HCT116 (cell line): Measurements from ENCODE around the gene CECR2.
"Not testable (repeated sequence)": the region's sequence is repeated elsewhere in the genome, so short reads cannot be mapped to it uniquely, and the experiment has no call there.

Experiments
- ATF3 ChIP-seq: IDR thresholded peaks from 2 replicates; pipeline ENCODE4 v1.6.1; 2012
- CEBPB ChIP-seq: IDR thresholded peaks from 2 replicates; pipeline ENCODE4 v1.6.1; 2012; ENCODE audit warnings: low read depth
- CTCF ChIP-seq, 3 experiments: fragments of 200-600 bp in 1 of 3; sonication (generic) in 1 of 3; IDR thresholded peaks in 2 of 3; conservative IDR thresholded peaks in 1 of 3; 2 replicates each; pipeline ENCODE4 v1.5.1; 2012 to 2017; ENCODE audit warnings: low read depth in 2 of 3, low read length in 2 of 3, antibody characterized with exemption in 1 of 3, borderline replicate concordance in 1 of 3, control low read depth in 1 of 3, mild to moderate bottlenecking in 1 of 3, mixed read lengths in 1 of 3, mixed run types in 1 of 3, moderate library complexity in 1 of 3; ENCODE audit not compliant: insufficient read depth in 1 of 3
- ELF1 ChIP-seq: IDR thresholded peaks from 2 replicates; pipeline ENCODE4 v1.6.1; 2012; ENCODE audit warnings: low read depth, borderline replicate concordance
- EZH2 ChIP-seq: fragments of 200-600 bp; sonication (generic); IDR thresholded peaks from 2 replicates; pipeline ENCODE4 v1.6.1; 2017; ENCODE audit warnings: antibody characterized with exemption, mixed run types
- FOSL1 ChIP-seq: IDR thresholded peaks from 2 replicates; pipeline ENCODE4 v1.6.1; 2012; ENCODE audit warnings: low read depth
- JUND ChIP-seq: IDR thresholded peaks from 2 replicates; pipeline ENCODE4 v1.6.1; 2012
- MAX ChIP-seq: IDR thresholded peaks from 2 replicates; pipeline ENCODE4 v1.6.1; 2012
- POLR2A ChIP-seq: IDR thresholded peaks from 2 replicates; pipeline ENCODE4 v1.7.0; 2011; ENCODE audit warnings: borderline replicate concordance; ENCODE audit not compliant: insufficient read depth, insufficient read length; ENCODE audit errors: extremely low read depth
- RAD21 ChIP-seq: IDR thresholded peaks from 2 replicates; pipeline ENCODE4 v1.6.1; 2012; ENCODE audit warnings: low read depth, mild to moderate bottlenecking
- REST ChIP-seq: IDR thresholded peaks from 2 replicates; pipeline ENCODE4 v1.6.1; 2012; ENCODE audit warnings: low read depth
- SP1 ChIP-seq: IDR thresholded peaks from 2 replicates; pipeline ENCODE4 v1.6.1; 2012; ENCODE audit warnings: low read depth
- YY1 ChIP-seq: IDR thresholded peaks from 2 replicates; pipeline ENCODE4 v1.6.1; 2011; ENCODE audit warnings: low read length, low read depth, moderate library complexity, mild to moderate bottlenecking; ENCODE audit not compliant: insufficient replicate concordance; ENCODE audit errors: extremely low read depth
- ZNF274 ChIP-seq: fragments of 200-500 bp; sonication (Bioruptor generic); IDR thresholded peaks from 2 replicates; pipeline ENCODE4 v1.6.1; 2014; ENCODE audit warnings: mild to moderate bottlenecking, low read depth, low read length, inconsistent platforms

- not testable (repeated sequence) for TF ChIP-seq YY1; RAD21; CEBPB; EZH2; CTCF (IDR thresholded peaks at IDR 0.05 in 2 of 3, conservative IDR thresholded peaks at IDR 0.05 in 1 of 3; ENCODE audit: borderline replicate concordance in 1 of 3, insufficient read depth in 1 of 3, low read depth in 2 of 3, low read length in 2 of 3); SP1; POLR2A; ATF3; ELF1; FOSL1; JUND; REST; MAX; ZNF274
Measured at GRCh38 chr22:17521971-17522370, 152.7 kb downstream of the CECR2 start.
